Fibroblast of skin of right quadriceps (primary cell): ENCODE results near the gene ASPSCR1.

ENCODE experiments used
- DNase-seq: peaks from one replicate; pipeline ENCODE4 v3.0.0-alpha.2; 2013

The ASPSCR1 gene

GRCh38 chr17:82013772-82014321 is 36.4 kb downstream of the ASPSCR1 start:
- DNase-seq: no peak

GRCh38 chr17:82014432-82014831 is 37.0 kb downstream of the ASPSCR1 start:
- no peak for DNase-seq

GRCh38 chr17:82014971-82015310 is 37.5 kb downstream of the ASPSCR1 start:
- no peak for DNase-seq

GRCh38 chr17:82015311-82015971 is 38.0 kb downstream of the ASPSCR1 start:
- DNase-seq: no peak

- no peak for DNase-seq
Observed at GRCh38 chr17:82016061-82016874, 38.8 kb downstream of the ASPSCR1 start.

- DNase-seq: no peak
Observed at GRCh38 chr17:82016875-82017459, 39.5 kb downstream of the ASPSCR1 start.

GRCh38 chr17:82017612-82018151 is 40.3 kb downstream of the ASPSCR1 start:
- no peak for DNase-seq

GRCh38 chr17:82018152-82018988 is 40.9 kb downstream of the ASPSCR1 start:
- DNase-seq: no peak

GRCh38 chr17:82018989-82019689 is 41.7 kb downstream of the ASPSCR1 start:
- DNase-seq: no peak

GRCh38 chr17:82019690-82020571 is 42.5 kb downstream of the ASPSCR1 start:
- no peak for DNase-seq

- DNase-seq: no peak
Observed at GRCh38 chr17:82020572-82021106, 43.2 kb downstream of the ASPSCR1 start.

- peak; percentile 59 for DNase-seq
Observed at GRCh38 chr17:82021107-82021899, 43.9 kb downstream of the ASPSCR1 start.

- DNase-seq: no peak
Observed at GRCh38 chr17:82021900-82022309, 44.5 kb downstream of the ASPSCR1 start.

GRCh38 chr17:82022310-82022980 is 45.0 kb downstream of the ASPSCR1 start, which contains the start of gene CENPX:
Gene CENPX, minus strand, starts transcription at chr17:82022878. Its CDS starts 17 bp downstream, at chr17:82022861.
- DNase-seq: no peak

- peak; percentile 100 for DNase-seq
Observed at GRCh38 chr17:82022981-82023446, 45.6 kb downstream of the ASPSCR1 start, which contains the start of gene LRRC45. Gene LRRC45, plus strand, starts transcription at chr17:82023305. Its CDS starts 339 bp downstream, at chr17:82023644.

GRCh38 chr17:82023447-82024241 is 46.2 kb downstream of the ASPSCR1 start:
- no peak for DNase-seq

GRCh38 chr17:82024859-82025258 is 47.4 kb downstream of the ASPSCR1 start:
- DNase-seq: no peak
